ENCODE data around the gene SLC23A3.

GRCh38 chr2:219207134-219207883 is 37.5 kb upstream of the SLC23A3 start:
- TF ChIP-seq EZH2 (IDR thresholded peaks at IDR 0.05; ENCODE audit: insufficient read depth, poor library complexity, severe bottlenecking) (no peak), EZH2phosphoT487 (IDR thresholded peaks at IDR 0.05; ENCODE audit: insufficient read depth, low read depth) (no peak)

Data from GM23248 (cell line).